Endodermal cell (in vitro differentiated cells): Measurements from ENCODE around the gene ROR2. TPM values are rescaled to one million over a fixed set of nuclear protein-coding genes. Genes with fewer than 3 reads are reported as not detected.
A peak's percentile ranks its signal among the peaks of the same experiment; 100 is the strongest.

Experiments used
- DNase-seq: peaks from one replicate; pipeline ENCODE4 v3.0.0-alpha.2; 2017
- H3K27ac ChIP-seq: 2 replicates; pipeline ENCODE4 v1.5.1; 2013; ENCODE audit warnings: mild to moderate bottlenecking, low read depth, low read length, moderate library complexity
- H3K27me3 ChIP-seq: 2 replicates; pipeline ENCODE4 v1.6.1; 2013; ENCODE audit warnings: mild to moderate bottlenecking, low read length, moderate library complexity; ENCODE audit not compliant: insufficient read depth, control insufficient read depth, poor library complexity, severe bottlenecking
- H3K36me3 ChIP-seq: 2 replicates; pipeline ENCODE4 v1.7.0; 2013; ENCODE audit warnings: mild to moderate bottlenecking, low read length, moderate library complexity; ENCODE audit not compliant: control insufficient read depth, insufficient read depth
- H3K4me1 ChIP-seq: one replicate; pipeline ENCODE4 v1.7.0; 2013; ENCODE audit warnings: low read length; ENCODE audit not compliant: control insufficient read depth, insufficient read depth
- H3K4me3 ChIP-seq: 2 replicates; pipeline ENCODE4 v1.5.1; 2013; ENCODE audit warnings: mild to moderate bottlenecking, low read length, moderate library complexity
- H3K9ac ChIP-seq: 2 replicates; pipeline ENCODE4 v1.6.1; 2013; ENCODE audit warnings: mild to moderate bottlenecking, low read length, moderate library complexity; ENCODE audit not compliant: poor library complexity, severe bottlenecking; ENCODE audit errors: extremely low read depth
- H3K9me3 ChIP-seq: 2 replicates; pipeline ENCODE4 v1.6.1; 2013; ENCODE audit warnings: mild to moderate bottlenecking, low read length, moderate library complexity; ENCODE audit not compliant: control insufficient read depth
- H3K27ac Mint-ChIP-seq: 2 replicates; pipeline ENCODE4 v1.8.0; 2020; ENCODE audit warnings: mixed read lengths
- H3K27me3 Mint-ChIP-seq: 2 replicates; pipeline ENCODE4 v1.8.0; 2021; ENCODE audit warnings: mild to moderate bottlenecking, mixed read lengths; ENCODE audit not compliant: insufficient read depth
- H3K36me3 Mint-ChIP-seq: 2 replicates; pipeline ENCODE4 v1.8.0; 2020; ENCODE audit warnings: low read depth, mixed read lengths
- H3K4me1 Mint-ChIP-seq: 2 replicates; pipeline ENCODE4 v1.8.0; 2020; ENCODE audit warnings: mixed read lengths
- H3K4me3 Mint-ChIP-seq: 2 replicates; pipeline ENCODE4 v1.8.0; 2020; ENCODE audit warnings: mild to moderate bottlenecking, moderate library complexity, mixed read lengths
- H3K9me3 Mint-ChIP-seq: 2 replicates; pipeline ENCODE4 v1.8.0; 2020; ENCODE audit warnings: mild to moderate bottlenecking, mixed read lengths
- WGBS, 2 experiments: methylation state at CpG; one replicate each; pipeline versions ENCODE4 v1.1.5 to v1.1.7; 2013; ENCODE audit warnings: missing lambda C conversion rate in 2 of 2, mixed read lengths in 1 of 2; ENCODE audit not compliant: insufficient coverage in 1 of 2, insufficient read length in 1 of 2; 5-methylcytosine and 5-hydroxymethylcytosine counted together
- total RNA-seq, 2 donors: library from RNA; stranded (reverse); fragmentation: NEBNext Ultra II Directional in 1 of 2; extraction: Animal tissue kit (Norgen Biotek cat#: 25700) in 1 of 2; gene quantifications; 2 replicates in 1 of 2; 3 replicates in 1 of 2; pipeline ENCODE4 v1.2.1, GENCODE V29; 2021
- TF ChIP-seq, protein P1 (sequence below): fragments of 200-600 bp; sonication (generic); conservative IDR thresholded peaks from 2 replicates; pipeline ENCODE4 v1.5.0; 2021; ENCODE audit warnings: antibody characterized with exemption, mild to moderate bottlenecking

ROR2 gene
- total RNA-seq, 2 donors from 2014 or later, result 104 to 160 TPM

DNA sequence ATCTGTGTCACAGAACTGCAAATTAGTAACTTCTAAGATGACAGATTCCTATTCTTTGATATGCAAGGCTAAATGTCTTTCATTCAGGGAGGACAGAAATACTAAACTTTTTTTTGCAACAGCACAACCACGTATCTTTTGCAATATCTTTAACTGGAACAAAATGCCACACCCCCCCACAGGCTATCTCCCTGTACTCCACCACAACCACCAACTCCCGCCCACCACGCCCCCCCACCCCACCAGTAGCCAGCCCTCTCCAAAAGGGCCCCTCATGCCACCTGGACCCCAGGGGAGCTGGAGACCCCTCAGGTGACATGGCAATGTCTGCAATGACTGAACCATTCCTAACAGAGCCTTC is 131.8 kb downstream of the ROR2 start:
- no peak for DNase-seq
- H3K36me3 ChIP-seq, result peaks cover 60% of the 10 kb centered on the region
- Mint-ChIP-seq H3K4me1 (peaks cover 60% of the 10 kb centered on the region), H3K9me3 (peaks cover 19% of the 10 kb centered on the region), H3K4me3 (no peak overlapping the region), H3K27ac (peak overlapping the region; percentile 46), H3K27me3 (no peaks in the 10 kb centered on the region), H3K36me3 (peaks cover 30% of the 10 kb centered on the region)
- H3K9ac ChIP-seq, result no peak overlapping the region
- peaks cover 49% of the 10 kb centered on the region for H3K4me1 ChIP-seq
- TF ChIP-seq, protein P1, sequence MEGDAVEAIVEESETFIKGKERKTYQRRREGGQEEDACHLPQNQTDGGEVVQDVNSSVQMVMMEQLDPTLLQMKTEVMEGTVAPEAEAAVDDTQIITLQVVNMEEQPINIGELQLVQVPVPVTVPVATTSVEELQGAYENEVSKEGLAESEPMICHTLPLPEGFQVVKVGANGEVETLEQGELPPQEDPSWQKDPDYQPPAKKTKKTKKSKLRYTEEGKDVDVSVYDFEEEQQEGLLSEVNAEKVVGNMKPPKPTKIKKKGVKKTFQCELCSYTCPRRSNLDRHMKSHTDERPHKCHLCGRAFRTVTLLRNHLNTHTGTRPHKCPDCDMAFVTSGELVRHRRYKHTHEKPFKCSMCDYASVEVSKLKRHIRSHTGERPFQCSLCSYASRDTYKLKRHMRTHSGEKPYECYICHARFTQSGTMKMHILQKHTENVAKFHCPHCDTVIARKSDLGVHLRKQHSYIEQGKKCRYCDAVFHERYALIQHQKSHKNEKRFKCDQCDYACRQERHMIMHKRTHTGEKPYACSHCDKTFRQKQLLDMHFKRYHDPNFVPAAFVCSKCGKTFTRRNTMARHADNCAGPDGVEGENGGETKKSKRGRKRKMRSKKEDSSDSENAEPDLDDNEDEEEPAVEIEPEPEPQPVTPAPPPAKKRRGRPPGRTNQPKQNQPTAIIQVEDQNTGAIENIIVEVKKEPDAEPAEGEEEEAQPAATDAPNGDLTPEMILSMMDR, result no peak
- WGBS, 2 experiments, result 79% methylated on average over 3 of the region's 3 CpGs; no CpG with 5 or more reads in 1 of the 2 experiments
- H3K4me3 ChIP-seq, result no peak overlapping the region
- peaks cover 6% of the 10 kb centered on the region for H3K9me3 ChIP-seq
- H3K27me3 ChIP-seq, result no peaks in the 10 kb centered on the region
- H3K27ac ChIP-seq, result no peak overlapping the region

DNA sequence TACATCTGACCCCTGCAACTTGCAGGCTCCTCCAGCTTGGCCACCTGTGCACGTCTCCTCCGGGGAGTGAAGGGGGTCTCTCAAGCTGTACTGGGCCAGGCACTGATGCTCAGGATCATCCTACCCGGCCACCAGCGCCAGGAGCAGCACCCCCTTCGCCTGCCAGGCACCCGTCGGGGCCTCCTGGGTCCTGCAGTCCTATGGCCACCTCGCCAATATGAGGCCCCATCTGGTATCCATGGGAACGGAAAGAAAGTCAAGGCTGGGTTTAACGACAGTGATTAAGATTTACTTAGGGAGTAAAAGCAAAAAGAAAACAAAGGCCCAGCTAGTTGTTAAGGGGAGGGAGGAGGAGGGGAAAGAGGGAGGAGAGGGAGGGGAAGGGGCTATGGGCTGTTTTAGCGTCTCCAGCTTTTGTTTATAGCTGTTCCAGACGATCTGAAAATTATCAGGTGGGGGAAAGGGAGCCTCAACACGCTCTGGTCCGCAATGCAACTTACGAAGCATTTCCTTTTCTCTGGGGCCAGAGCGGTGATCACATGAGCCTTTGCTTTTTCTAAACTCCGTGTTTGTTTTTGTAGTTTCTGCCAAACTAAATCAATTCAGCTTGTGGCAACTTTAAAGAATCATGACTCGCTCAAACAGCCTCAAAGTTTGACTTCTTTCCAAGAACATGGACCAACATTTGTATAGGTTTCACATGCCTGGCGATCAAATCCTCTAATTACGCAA is 132.4 kb downstream of the ROR2 start:
- Mint-ChIP-seq H3K27me3 (no peaks in the 10 kb centered on the region), H3K36me3 (peaks cover 25% of the 10 kb centered on the region), H3K4me3 (peak overlapping the region; percentile 8), H3K9me3 (peaks cover 14% of the 10 kb centered on the region), H3K27ac (peak overlapping the region; percentile 46), H3K4me1 (peaks cover 60% of the 10 kb centered on the region)
- DNase-seq, result peak; percentile 67
- H3K9ac ChIP-seq, result no peak overlapping the region
- no peak overlapping the region for H3K4me3 ChIP-seq
- peaks cover 6% of the 10 kb centered on the region for H3K9me3 ChIP-seq
- peak overlapping the region; percentile 34 for H3K27ac ChIP-seq
- TF ChIP-seq, protein P1, result no peak
- 69 to 71% methylated on average over 17 to 20 of the region's 20 CpGs for WGBS, 2 experiments
- H3K4me1 ChIP-seq, result peaks cover 54% of the 10 kb centered on the region
- H3K27me3 ChIP-seq, result no peaks in the 10 kb centered on the region
- H3K36me3 ChIP-seq, result peaks cover 56% of the 10 kb centered on the region

DNA sequence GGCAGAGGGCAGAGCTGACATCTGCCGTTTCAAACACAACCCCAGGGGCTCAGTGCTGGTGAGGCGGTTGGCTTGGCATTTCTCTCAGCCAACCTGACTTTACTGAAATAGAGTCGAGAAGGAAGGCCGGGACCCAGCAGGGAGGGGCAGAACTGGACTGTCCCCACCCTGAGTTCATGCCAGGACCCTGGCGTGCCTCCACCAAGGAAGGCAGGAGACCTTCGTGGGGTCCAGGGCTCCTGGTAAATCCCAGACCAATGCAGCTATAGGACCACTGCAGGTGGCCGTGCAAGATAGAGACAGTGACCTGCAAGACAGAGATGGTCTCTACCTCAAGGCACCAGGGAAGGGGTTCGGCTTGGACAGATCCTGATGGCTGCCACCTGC is 132.9 kb downstream of the ROR2 start:
- Histone ChIP-seq H3K9me3 (peaks cover 1% of the 10 kb centered on the region), H3K4me1 (peaks cover 49% of the 10 kb centered on the region), H3K9ac (no peak overlapping the region), H3K27me3 (no peaks in the 10 kb centered on the region), H3K36me3 (peaks cover 50% of the 10 kb centered on the region), H3K27ac (no peak overlapping the region), H3K4me3 (no peak overlapping the region)
- TF ChIP-seq, protein P1, result no peak
- peaks cover 62% of the 10 kb centered on the region for H3K4me1 Mint-ChIP-seq
- no peak for DNase-seq
- no peak overlapping the region for H3K4me3 Mint-ChIP-seq
- 94 to 95% methylated on average over 6 to 8 of the region's 8 CpGs for WGBS, 2 experiments
- H3K9me3 Mint-ChIP-seq, result peaks cover 9% of the 10 kb centered on the region
- peaks cover 19% of the 10 kb centered on the region for H3K36me3 Mint-ChIP-seq
- H3K27ac Mint-ChIP-seq, result no peak overlapping the region
- H3K27me3 Mint-ChIP-seq, result no peaks in the 10 kb centered on the region
